MM.1S (cell line): ENCODE data around the gene CIB1.

Experiments
- EZH2 ChIP-seq: fragments of 300-600 bp; sonication (generic); optimal IDR thresholded peaks from 2 replicates; pipeline ENCODE3; 2017; ENCODE audit warnings: low read depth, mild to moderate bottlenecking, antibody characterized with exemption, low read length, mixed read lengths
- EZH2phosphoT487 ChIP-seq: fragments of 300-600 bp; sonication (generic); IDR thresholded peaks from 2 replicates; pipeline ENCODE4 v1.6.1; 2018; ENCODE audit warnings: antibody characterized with exemption, low read length
- TF ChIP-seq, protein P1 (sequence below): fragments of 300-600 bp; sonication (generic); IDR thresholded peaks from 2 replicates; pipeline ENCODE4 v1.5.1; 2016; ENCODE audit warnings: antibody characterized with exemption, low read length, mixed read lengths

DNA sequence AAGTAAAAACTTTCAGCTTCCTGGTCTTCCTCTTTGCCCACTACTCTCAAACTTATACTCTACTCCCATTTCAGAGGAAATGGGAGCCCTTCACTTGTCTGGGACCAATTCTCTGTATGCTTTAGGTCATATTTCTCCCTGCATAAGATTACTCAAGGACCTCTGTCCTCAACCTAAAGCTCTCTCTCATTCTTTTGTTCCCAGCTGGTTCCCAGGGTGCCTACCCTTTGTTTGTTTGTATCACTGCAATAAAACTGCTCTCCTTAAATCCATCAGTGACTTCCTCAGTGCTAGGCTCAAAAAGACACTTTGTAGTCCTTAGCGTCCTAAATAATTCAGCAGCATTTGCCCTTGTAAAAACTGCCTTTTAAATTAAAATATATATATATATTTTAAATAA, 34.7 kb upstream of the CIB1 start:
- TF ChIP-seq, protein P1, sequence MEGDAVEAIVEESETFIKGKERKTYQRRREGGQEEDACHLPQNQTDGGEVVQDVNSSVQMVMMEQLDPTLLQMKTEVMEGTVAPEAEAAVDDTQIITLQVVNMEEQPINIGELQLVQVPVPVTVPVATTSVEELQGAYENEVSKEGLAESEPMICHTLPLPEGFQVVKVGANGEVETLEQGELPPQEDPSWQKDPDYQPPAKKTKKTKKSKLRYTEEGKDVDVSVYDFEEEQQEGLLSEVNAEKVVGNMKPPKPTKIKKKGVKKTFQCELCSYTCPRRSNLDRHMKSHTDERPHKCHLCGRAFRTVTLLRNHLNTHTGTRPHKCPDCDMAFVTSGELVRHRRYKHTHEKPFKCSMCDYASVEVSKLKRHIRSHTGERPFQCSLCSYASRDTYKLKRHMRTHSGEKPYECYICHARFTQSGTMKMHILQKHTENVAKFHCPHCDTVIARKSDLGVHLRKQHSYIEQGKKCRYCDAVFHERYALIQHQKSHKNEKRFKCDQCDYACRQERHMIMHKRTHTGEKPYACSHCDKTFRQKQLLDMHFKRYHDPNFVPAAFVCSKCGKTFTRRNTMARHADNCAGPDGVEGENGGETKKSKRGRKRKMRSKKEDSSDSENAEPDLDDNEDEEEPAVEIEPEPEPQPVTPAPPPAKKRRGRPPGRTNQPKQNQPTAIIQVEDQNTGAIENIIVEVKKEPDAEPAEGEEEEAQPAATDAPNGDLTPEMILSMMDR, result no peak
- no peak for TF ChIP-seq EZH2
- TF ChIP-seq EZH2phosphoT487, result no peak
